DND-41 (cell line): Measurements from ENCODE around the gene DOCK4.

Experiments used
- ATAC-seq: fragments of 200-7000 bp; cut with Tn5 transposase; 3 replicates; pipeline ENCODE4 v1.9.1; 2021; ENCODE audit warnings: low read depth; ENCODE audit not compliant: insufficient read depth
- DNase-seq: peaks from one replicate; pipeline ENCODE4 v3.0.0-alpha.2; 2020
- H2AFZ ChIP-seq: 2 replicates; pipeline ENCODE4 v1.6.0; 2012; ENCODE audit warnings: low read depth, low read length
- H3K27ac ChIP-seq: 2 replicates; pipeline ENCODE4 v1.5.1; 2012; ENCODE audit warnings: low read length, inconsistent platforms
- H3K27me3 ChIP-seq: fragments of 200-600 bp; sonication (generic); 2 replicates; pipeline ENCODE4 v1.6.0; 2012; ENCODE audit warnings: low read length, mild to moderate bottlenecking, inconsistent platforms; ENCODE audit not compliant: insufficient read depth, poor library complexity
- H3K36me3 ChIP-seq: 2 replicates; pipeline ENCODE4 v1.5.1; 2012; ENCODE audit warnings: low read length, inconsistent platforms; ENCODE audit not compliant: insufficient read depth
- H3K4me1 ChIP-seq: 2 replicates; pipeline ENCODE4 v1.5.1; 2012; ENCODE audit warnings: mild to moderate bottlenecking, low read length; ENCODE audit not compliant: insufficient read depth
- H3K4me2 ChIP-seq: 2 replicates; pipeline ENCODE4 v1.6.0; 2012; ENCODE audit warnings: mild to moderate bottlenecking, moderate library complexity, low read length, inconsistent platforms; ENCODE audit not compliant: insufficient read depth
- H3K4me3 ChIP-seq, 2 experiments: fragments of 200-600 bp in 1 of 2; shearing (Covaris generic) in 1 of 2; 2 replicates each; pipeline ENCODE4 v1.5.1; 2012 to 2016; ENCODE audit warnings: inconsistent platforms in 2 of 2, low read length in 2 of 2, mild to moderate bottlenecking in 2 of 2, low read depth in 1 of 2, moderate library complexity in 1 of 2
- H3K79me2 ChIP-seq: 2 replicates; pipeline ENCODE4 v1.6.0; 2012; ENCODE audit warnings: low read length, inconsistent platforms; ENCODE audit not compliant: insufficient read depth
- H3K9ac ChIP-seq: 2 replicates; pipeline ENCODE4 v1.6.0; 2012; ENCODE audit warnings: low read depth, mild to moderate bottlenecking, inconsistent platforms, low read length, moderate library complexity
- H3K9me3 ChIP-seq: 2 replicates; pipeline ENCODE4 v1.5.1; 2012; ENCODE audit warnings: low read length, moderate library complexity, mild to moderate bottlenecking, inconsistent platforms; ENCODE audit not compliant: insufficient read depth, severe bottlenecking
- H4K20me1 ChIP-seq: 2 replicates; pipeline ENCODE4 v1.6.0; 2012; ENCODE audit warnings: low read length; ENCODE audit not compliant: insufficient read depth
- EZH2 ChIP-seq: IDR thresholded peaks from 3 replicates; pipeline ENCODE4 v1.6.1; 2012; ENCODE audit warnings: borderline replicate concordance, low read depth, mild to moderate bottlenecking, moderate library complexity, low read length, inconsistent platforms; ENCODE audit not compliant: severe bottlenecking
- TF ChIP-seq, protein P1 (sequence below): IDR thresholded peaks from 2 replicates; pipeline ENCODE4 v1.5.1; 2012; ENCODE audit warnings: borderline replicate concordance, low read length, moderate library complexity, mild to moderate bottlenecking; ENCODE audit not compliant: poor library complexity, severe bottlenecking; ENCODE audit errors: extremely low read depth

DOCK4 gene

DNA sequence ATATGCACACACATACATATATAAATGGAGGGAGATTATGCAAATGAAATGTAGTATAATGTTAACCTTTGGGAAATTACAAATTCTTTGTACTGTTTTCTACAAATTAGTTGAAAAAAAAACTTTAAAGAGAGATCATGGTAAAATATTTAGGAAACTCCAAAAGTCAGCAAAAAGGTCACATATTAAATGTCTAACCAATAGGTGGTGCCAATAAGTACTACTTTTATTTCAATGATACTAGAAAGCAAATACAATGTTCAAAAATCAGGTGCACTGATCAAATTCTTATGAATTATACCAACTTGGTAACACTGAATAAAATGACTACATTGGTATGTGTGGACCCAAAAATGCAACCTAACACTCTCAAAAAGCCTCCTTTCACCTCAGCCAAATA lies 276.9 kb downstream of the DOCK4 start:
- Histone ChIP-seq H3K27ac (no peak overlapping the region), H3K79me2 (no peaks in the 10 kb centered on the region), H3K4me1 (no peaks in the 10 kb centered on the region)

DNA sequence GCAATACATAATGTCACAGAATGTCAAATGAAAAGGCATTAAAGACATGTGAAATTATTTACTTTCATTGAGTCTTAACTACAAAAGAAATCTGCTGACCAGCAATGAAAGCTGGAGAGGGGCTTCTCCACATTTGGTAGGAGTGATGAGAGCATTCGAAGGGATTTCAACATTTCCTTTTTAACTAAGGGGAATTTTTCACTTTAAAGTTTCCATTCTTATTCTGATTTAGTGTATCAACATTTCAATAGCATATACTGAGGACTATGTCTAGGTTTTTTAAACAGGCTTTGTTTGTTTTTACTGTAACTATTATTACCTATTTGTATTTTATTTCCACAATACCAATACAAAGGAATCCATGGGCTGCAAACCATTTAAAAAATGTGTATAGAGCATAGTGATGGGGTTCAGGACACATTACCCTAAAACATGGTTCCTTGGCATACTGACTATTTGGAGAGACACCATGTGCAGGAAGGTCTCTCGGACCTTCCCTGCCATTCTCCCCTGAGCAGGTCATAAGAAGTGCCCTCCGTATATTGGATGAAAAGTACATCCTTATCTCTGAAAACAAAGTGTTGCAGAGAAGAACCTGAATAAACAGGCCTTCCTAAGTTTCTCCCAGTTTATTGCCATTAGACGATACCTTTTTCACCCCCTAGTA lies 278.7 kb downstream of the DOCK4 start:
- Histone ChIP-seq H3K36me3 (no peaks in the 10 kb centered on the region), H4K20me1 (no peaks in the 10 kb centered on the region), H2AFZ (no peak overlapping the region), H3K4me2 (no peak overlapping the region), H3K4me3 (no peak overlapping the region), H3K9ac (no peak overlapping the region), H3K27ac (no peak overlapping the region), H3K9me3 (no peaks in the 10 kb centered on the region), H3K4me1 (no peaks in the 10 kb centered on the region), H3K79me2 (no peaks in the 10 kb centered on the region), H3K27me3 (no peaks in the 10 kb centered on the region)
- DNase-seq (no peak), ATAC-seq (no peak)
- TF ChIP-seq EZH2 = no peak
- TF ChIP-seq, protein P1, sequence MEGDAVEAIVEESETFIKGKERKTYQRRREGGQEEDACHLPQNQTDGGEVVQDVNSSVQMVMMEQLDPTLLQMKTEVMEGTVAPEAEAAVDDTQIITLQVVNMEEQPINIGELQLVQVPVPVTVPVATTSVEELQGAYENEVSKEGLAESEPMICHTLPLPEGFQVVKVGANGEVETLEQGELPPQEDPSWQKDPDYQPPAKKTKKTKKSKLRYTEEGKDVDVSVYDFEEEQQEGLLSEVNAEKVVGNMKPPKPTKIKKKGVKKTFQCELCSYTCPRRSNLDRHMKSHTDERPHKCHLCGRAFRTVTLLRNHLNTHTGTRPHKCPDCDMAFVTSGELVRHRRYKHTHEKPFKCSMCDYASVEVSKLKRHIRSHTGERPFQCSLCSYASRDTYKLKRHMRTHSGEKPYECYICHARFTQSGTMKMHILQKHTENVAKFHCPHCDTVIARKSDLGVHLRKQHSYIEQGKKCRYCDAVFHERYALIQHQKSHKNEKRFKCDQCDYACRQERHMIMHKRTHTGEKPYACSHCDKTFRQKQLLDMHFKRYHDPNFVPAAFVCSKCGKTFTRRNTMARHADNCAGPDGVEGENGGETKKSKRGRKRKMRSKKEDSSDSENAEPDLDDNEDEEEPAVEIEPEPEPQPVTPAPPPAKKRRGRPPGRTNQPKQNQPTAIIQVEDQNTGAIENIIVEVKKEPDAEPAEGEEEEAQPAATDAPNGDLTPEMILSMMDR = no peak

More for the DNA sequence above, 276.9 kb downstream of the DOCK4 start:
- Histone ChIP-seq H3K4me3 (no peak overlapping the region), H3K4me2 (no peak overlapping the region), H3K9me3 (no peaks in the 10 kb centered on the region), H3K27me3 (no peaks in the 10 kb centered on the region), H4K20me1 (no peaks in the 10 kb centered on the region), H3K36me3 (no peaks in the 10 kb centered on the region), H3K9ac (no peak overlapping the region), H2AFZ (no peak overlapping the region)
- no peak for DNase-seq
- TF ChIP-seq EZH2 = no peak
- TF ChIP-seq, protein P1 = peak; percentile 9
- ATAC-seq = no peak

DNA sequence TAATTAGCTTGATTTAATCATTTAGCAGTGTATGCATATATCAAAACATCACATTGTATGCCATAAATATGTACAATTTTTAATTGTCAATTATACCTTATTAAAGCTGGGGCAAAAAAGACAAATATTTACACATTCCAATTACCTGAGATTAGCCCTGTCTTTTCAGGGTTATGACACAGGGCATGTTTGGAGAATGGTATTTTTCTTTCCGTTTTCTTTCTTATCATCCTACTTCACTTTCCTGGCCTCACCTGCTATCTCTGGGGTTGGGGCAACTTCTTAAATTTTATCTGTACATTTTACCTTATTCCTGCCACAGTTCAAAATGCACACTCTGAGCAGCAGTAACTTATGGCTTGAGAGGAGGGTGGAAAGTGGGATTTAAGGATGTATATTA lies 285.9 kb downstream of the DOCK4 start:
- Histone ChIP-seq H3K4me1 (no peaks in the 10 kb centered on the region), H3K4me2 (no peak overlapping the region)

More for the DNA sequence above, 285.9 kb downstream of the DOCK4 start:
- Histone ChIP-seq H3K36me3 (no peaks in the 10 kb centered on the region), H3K27ac (no peak overlapping the region), H3K9ac (no peak overlapping the region), H4K20me1 (no peaks in the 10 kb centered on the region), H2AFZ (no peak overlapping the region), H3K27me3 (no peaks in the 10 kb centered on the region), H3K9me3 (no peaks in the 10 kb centered on the region), H3K4me3 (no peak overlapping the region), H3K79me2 (no peaks in the 10 kb centered on the region)
- DNase-seq (no peak), ATAC-seq (no peak)
- TF ChIP-seq EZH2 = no peak
- TF ChIP-seq, protein P1 = no peak
